NCI-H2107 treated with DMSO at 0.1 percent for 48 hours (cell line): ENCODE results near the gene MGAT4A.

Experiments used
- DNase-seq: peaks from one replicate; lab custom pipeline; 2025; ENCODE audit not compliant: unreplicated experiment; lab: John Stamatoyannopoulos, UW

MGAT4A gene

GRCh38 chr2:98704499-98705332 is 26.2 kb downstream of the MGAT4A start:
- no peak for DNase-seq

GRCh38 chr2:98703738-98704137 is 27.2 kb downstream of the MGAT4A start:
- DNase-seq: no peak

- DNase-seq: no peak
Observed at GRCh38 chr2:98702858-98703620, 27.9 kb downstream of the MGAT4A start.

- no peak for DNase-seq
Observed at GRCh38 chr2:98702127-98702802, 28.7 kb downstream of the MGAT4A start.

GRCh38 chr2:98701230-98701629 is 29.7 kb downstream of the MGAT4A start:
- no peak for DNase-seq

GRCh38 chr2:98698896-98699295 is 32.0 kb downstream of the MGAT4A start:
- no peak for DNase-seq

GRCh38 chr2:98697651-98698337 is 33.1 kb downstream of the MGAT4A start:
- no peak for DNase-seq

- DNase-seq: no peak
Observed at GRCh38 chr2:98696200-98696599, 34.7 kb downstream of the MGAT4A start.

GRCh38 chr2:98695255-98695654 is 35.7 kb downstream of the MGAT4A start:
- DNase-seq: no peak

- DNase-seq: no peak
Observed at GRCh38 chr2:98693477-98693876, 37.5 kb downstream of the MGAT4A start.

- no peak for DNase-seq
Observed at GRCh38 chr2:98692090-98693054, 38.6 kb downstream of the MGAT4A start.

- no peak for DNase-seq
Observed at GRCh38 chr2:98691303-98691702, 39.6 kb downstream of the MGAT4A start.

- DNase-seq: no peak
Observed at GRCh38 chr2:98685930-98686887, 44.7 kb downstream of the MGAT4A start.

GRCh38 chr2:98683728-98684127 is 47.2 kb downstream of the MGAT4A start:
- DNase-seq: no peak

GRCh38 chr2:98676742-98677141 is 54.2 kb downstream of the MGAT4A start:
- no peak for DNase-seq

GRCh38 chr2:98674233-98674964 is 56.5 kb downstream of the MGAT4A start:
- no peak for DNase-seq

- no peak for DNase-seq
Observed at GRCh38 chr2:98669675-98670074, 61.3 kb downstream of the MGAT4A start.

- DNase-seq: no peak
Observed at GRCh38 chr2:98665677-98666076, 65.3 kb downstream of the MGAT4A start.
